A673 (cell line): ENCODE measurements around the gene C1QTNF4.

Experiments used
- CTCF ChIP-seq: fragments of 300-800, 200-600 bp; sonication (generic); conservative IDR thresholded peaks from 2 replicates; pipeline ENCODE4 v1.5.1; 2017; ENCODE audit warnings: low read depth, mild to moderate bottlenecking, antibody characterized with exemption, low read length, moderate library complexity, mixed read lengths
- EZH2 ChIP-seq: fragments of 200-600 bp; sonication (generic); IDR thresholded peaks from 2 replicates; pipeline ENCODE4 v1.6.1; 2017; ENCODE audit warnings: borderline replicate concordance, low read depth, mild to moderate bottlenecking, mixed read lengths, antibody characterized with exemption, low read length; ENCODE audit not compliant: poor library complexity, severe bottlenecking

GRCh38 chr11:47631473-47631872 is 37.3 kb upstream of the C1QTNF4 start:
- TF ChIP-seq CTCF (no peak), EZH2 (no peak)
